Measurements from ENCODE around the gene POLR2E.

GRCh38 chr19:1058112-1058511 is 37.1 kb downstream of the POLR2E start:
- TF ChIP-seq CTCF (IDR thresholded peaks at IDR 0.05; ENCODE audit: insufficient read depth, low read length) (no peak), REST (IDR thresholded peaks at IDR 0.05; ENCODE audit: insufficient replicate concordance, low read depth) (no peak), POLR2AphosphoS5 (IDR thresholded peaks at IDR 0.05; ENCODE audit: low read depth) (no peak)
